ENCODE data around the gene TNIP2.

DNA sequence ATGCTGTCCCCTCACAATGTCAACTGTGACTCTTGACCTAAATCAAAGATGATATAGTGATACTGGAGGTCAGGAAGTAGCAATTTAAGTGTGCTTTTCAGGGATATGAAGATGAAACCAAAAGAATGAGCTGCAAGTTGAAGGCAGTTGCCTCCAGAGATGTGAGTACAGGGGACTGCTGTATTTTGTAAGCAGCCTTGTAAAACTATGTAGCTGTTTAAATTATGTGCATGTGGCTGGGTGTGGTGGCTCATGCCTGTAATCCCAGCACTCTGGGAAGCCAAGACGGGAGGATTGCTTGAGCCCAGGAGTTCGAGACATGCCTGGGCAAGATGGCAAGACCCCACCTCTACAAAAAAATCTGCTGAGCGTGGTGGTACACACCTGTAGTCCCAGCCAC lies 15.1 kb upstream of the TNIP2 start:
- TF ChIP-seq POLR2A (IDR thresholded peaks at IDR 0.05; ENCODE audit: low read length): no peak
- TF ChIP-seq GATA1 (IDR thresholded peaks at IDR 0.05; ENCODE audit: low read depth, low read length): no peak
